GM19452 (cell line): ENCODE results near the gene MYLIP.
"Not testable (repeated sequence)": the region's sequence is repeated elsewhere in the genome, so short reads cannot be mapped to it uniquely, and the experiment has no call there.

Experiments
- ATAC-seq: cut with Tn5 transposase; IDR thresholded peaks from one replicate; pipeline ENCODE4 v1.9.1; 2021; ENCODE audit not compliant: unreplicated experiment

Gene MYLIP

GRCh38 chr6:16168858-16169257, 40.0 kb downstream of the MYLIP start:
- ATAC-seq: no peak

DNA sequence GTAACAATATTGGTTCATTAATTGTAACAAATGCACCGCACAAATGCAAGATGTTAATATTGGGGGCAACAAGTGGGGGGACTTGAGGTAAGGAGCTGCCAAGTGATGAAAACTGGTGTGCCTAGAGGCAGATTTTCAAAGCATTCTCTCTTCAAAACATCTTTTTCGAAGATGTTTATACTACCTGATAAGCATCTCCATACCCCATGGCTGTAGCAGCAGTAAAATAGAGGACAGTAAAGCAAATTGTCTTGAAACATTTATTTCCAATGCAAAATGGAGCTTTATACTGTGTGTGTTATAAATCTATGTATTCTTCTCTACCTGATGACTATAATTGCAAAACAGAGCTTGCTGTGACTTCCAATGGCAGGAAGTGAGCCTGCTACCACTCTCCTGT, 42.5 kb downstream of the MYLIP start:
- ATAC-seq: no peak

GRCh38 chr6:16173167-16173940, 44.5 kb downstream of the MYLIP start:
- ATAC-seq: no peak

DNA sequence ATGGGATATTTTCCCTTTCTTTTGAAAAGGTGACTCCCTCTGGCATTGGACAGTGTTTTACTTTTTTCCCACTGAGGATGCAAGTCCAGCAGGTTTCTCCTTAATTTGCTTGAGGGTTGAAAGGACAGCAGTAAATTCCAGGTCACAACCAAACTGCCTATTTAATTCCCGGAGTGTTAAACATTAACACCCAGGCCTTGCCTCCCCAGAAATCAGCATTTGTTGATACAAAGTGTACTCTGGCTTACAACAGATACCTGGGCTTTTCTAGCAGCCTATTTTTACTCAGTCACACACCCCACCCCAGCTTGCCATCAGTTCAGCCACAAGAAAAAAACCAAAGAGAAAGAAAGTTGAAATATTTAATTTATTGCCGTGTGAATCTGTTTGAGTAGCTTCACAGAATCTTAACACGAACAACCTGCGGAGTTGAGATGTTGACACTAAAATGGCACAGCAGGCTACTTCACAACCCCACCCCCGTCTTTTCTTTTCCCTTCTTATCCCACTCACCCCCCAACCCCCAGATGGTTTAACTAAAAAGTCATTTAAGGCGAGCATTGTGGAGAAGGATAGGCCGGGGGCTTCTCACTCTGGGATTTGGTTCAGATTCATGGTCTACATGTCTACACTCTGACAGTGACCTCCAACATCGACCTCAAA, 45.7 kb downstream of the MYLIP start:
- ATAC-seq: no peak

- not testable (repeated sequence) for ATAC-seq
Measured at GRCh38 chr6:16176600-16176999, 47.7 kb downstream of the MYLIP start.

DNA sequence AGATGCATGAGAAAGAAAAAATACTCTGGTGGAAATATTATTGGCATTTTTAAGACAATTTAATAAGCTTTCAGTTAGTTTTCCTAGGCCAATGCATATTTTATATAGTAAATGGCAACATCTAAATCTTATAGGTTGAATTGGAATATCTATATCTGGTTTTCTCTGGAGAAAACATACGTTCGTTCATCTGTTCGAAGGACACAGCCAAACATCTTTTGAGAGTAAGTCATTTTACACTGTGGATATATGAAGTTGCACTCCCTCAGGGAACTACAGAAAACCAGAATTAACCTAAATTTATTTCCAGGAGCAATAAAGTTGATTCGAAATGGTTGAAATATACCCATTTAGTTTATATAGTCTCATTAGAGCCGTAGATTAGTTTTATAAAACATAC, 49.0 kb downstream of the MYLIP start:
- ATAC-seq: no peak

DNA sequence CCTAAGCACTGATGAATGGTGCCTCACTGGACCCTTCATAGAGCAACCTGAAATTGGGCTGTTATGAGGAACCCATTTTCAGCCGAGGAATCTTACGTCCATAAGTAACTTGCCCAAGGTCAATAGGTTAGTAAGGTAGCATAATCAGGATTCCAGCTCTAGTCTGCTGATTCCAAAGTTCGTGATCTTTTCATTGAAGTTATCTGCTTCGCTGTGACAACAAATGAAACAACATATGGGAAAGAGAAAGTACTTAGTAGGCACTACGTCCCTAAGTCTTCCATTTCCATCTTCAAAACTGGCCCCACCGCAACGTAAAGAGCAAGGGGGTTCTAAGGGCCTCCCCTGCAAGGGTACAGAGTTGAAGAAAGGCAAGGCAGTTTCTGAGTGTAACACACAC, 49.5 kb downstream of the MYLIP start:
- ATAC-seq: no peak

GRCh38 chr6:16179063-16179462, 50.2 kb downstream of the MYLIP start:
- no peak for ATAC-seq

- ATAC-seq: no peak
Measured at GRCh38 chr6:16179970-16180431, 51.1 kb downstream of the MYLIP start.

GRCh38 chr6:16180696-16181438, 52.0 kb downstream of the MYLIP start:
- no peak for ATAC-seq

- ATAC-seq: no peak
Measured at GRCh38 chr6:16181439-16182297, 52.8 kb downstream of the MYLIP start.

DNA sequence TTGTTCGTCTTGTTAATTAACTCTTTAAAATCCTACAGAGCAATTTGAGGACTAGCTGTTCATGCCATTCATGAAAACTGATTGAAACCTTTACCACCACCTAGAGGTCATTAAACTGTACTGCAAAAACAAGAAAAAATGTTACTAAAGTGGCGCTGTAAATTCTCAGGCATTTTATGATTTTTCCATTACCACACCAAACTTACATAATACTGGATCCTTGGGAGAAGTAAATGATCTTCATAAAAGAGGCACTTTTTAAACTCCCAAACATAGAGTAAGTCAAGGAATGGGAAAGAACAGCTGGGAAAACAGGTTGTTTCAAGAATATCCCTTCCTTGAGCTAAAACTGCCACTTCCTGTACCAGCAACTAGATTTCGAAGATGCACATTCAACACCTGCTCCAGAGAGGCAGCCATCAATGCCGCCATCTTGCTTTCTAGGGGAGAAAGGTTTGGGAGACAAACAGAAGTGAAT, 54.3 kb downstream of the MYLIP start:
- ATAC-seq: no peak

GRCh38 chr6:16184129-16184528, 55.2 kb downstream of the MYLIP start:
- no peak for ATAC-seq

DNA sequence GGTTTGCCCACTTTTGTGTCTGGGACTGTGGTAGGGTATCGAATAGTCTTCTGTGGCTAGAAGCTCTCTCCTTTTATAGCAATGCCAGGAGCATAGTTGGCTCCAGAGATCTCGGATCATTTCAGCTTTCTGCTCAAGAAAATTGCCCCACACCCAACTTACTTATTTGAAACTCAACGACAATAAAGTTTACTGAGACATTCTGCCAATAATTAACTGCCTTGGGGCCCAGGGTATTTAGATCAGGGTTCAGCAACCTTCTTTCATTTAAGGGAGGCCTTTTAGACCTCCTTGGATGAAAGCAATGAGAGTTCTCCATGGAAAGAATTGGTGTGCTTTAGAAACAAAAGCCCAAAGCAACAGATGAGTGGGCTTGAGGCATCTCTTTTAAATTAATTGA, 55.7 kb downstream of the MYLIP start:
- no peak for ATAC-seq

DNA sequence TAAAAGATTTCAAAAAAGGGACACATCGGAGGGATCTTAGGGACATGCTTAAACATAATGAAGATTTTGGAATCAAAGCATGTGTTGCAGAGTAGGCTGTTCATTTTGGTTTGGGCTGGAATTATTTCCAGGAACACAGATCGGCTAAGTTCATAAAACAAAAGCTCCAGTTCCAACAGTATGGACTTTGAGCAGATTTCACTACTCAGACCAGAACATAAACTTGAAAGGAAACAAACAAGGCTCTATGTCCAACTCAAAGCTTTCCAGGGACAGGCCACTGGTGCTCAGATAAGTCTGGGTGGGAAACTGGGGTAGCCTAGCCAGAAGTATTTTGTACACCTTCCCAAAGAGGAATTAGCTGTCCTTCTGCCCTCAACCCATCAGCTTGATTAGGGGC, 58.3 kb downstream of the MYLIP start:
- ATAC-seq: no peak

DNA sequence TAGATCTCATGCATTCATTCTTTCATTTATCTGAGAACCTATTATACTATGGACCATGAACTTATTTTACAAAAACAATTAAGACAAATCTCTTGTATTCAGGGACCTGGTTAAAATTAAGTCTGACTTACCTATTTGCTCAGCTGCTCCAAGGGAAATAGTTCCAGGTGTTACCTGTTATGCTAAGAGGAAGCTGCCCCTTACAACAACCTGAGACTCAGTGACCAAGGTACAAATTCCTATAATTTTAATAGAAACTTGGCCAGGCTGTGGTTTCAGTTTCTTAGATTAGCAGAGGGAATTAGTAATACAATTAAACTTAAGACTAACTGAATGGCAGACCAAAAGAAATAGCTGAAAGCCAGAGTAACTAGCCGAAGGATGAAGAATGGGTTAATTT, 61.3 kb downstream of the MYLIP start:
- ATAC-seq: no peak

- no peak for ATAC-seq
Measured at GRCh38 chr6:16196260-16196983, 67.5 kb downstream of the MYLIP start.

DNA sequence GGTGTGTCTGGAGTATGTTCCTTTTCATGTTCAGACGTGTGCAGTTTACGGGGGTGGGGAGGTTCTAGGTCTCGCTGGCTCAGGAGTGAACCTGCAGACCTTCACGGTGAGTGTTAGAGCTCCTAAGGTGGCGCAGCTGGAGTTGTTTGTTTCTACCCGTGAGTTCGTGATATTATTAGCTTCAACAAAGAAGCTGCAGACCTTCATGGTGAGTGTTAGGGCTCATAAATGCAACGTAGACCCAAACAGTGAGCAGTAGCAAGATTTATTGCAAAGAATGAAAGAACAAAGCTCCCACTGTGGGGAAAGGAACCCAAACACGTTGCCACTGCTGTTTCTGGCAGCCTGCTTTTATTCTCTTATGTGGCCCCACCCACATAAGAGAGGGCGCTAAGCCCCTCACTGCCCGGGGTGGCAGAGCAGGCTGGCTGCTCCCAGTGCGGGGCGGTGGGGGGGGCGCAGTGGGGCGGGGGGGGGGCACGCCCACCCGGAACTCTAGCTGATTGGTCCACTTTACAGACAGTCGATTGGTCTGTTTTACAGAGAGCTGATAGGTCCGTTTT, 68.2 kb downstream of the MYLIP start:
- no peak for ATAC-seq
